Measurements from ENCODE around the gene LAGE3.

Gene LAGE3, protein sequence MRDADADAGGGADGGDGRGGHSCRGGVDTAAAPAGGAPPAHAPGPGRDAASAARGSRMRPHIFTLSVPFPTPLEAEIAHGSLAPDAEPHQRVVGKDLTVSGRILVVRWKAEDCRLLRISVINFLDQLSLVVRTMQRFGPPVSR

DNA sequence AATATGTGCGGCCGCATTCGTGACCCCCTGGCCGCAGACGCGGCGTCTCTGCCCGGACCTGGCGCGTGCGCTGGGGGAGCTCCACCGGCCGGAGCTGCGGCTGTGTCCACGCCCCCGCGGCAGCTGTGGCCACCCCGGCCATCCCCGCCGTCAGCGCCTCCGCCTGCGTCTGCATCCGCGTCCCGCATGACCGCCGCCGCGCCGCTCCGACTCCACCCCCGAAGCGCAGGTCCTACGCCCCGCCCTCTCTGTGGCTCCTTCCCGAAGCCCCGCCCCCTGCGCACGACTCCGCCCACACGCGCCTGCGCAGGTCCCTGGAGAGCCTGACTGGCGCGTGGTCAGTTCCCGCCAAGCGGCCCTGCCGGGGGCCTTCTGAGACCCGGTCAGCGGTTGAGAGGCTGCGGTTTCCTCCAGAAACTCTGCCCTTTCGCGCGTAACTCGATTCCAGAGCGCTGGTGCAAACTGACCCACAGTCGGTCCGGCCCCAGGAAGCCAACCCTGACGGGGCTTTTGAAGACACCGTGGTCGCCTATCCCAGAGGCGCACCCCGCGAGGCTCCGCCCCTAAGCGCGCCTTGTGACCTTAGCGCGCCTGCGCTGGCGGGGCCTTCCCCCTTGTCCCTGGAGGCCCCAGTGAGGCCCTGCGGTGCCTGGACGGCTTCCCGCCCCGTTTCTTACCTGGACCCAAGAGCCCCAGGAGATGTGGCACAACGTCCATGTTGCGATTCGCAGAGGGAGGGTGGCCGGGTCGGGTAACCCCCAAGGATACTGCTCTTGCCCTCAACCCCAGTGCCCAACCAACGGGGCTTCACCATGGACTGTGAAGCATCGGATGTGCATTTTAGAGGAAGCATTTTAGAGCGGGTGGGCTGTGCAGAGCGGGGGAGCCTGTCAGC, at the start of gene LAGE3:
LAGE3 (minus strand) TSS at position 554 of the 895 bp plus-strand sequence; CDS start at position 188, 366 bp downstream.
- peak within 1 kb of the TSS; percentile 51 for H3K4me3 ChIP-seq (ENCODE audit: low read depth, low read length)
- in situ Hi-C loops (cut with HindIII; ENCODE audit: low sequenced_read_pairs): no loop called here
- TF ChIP-seq, protein P1, sequence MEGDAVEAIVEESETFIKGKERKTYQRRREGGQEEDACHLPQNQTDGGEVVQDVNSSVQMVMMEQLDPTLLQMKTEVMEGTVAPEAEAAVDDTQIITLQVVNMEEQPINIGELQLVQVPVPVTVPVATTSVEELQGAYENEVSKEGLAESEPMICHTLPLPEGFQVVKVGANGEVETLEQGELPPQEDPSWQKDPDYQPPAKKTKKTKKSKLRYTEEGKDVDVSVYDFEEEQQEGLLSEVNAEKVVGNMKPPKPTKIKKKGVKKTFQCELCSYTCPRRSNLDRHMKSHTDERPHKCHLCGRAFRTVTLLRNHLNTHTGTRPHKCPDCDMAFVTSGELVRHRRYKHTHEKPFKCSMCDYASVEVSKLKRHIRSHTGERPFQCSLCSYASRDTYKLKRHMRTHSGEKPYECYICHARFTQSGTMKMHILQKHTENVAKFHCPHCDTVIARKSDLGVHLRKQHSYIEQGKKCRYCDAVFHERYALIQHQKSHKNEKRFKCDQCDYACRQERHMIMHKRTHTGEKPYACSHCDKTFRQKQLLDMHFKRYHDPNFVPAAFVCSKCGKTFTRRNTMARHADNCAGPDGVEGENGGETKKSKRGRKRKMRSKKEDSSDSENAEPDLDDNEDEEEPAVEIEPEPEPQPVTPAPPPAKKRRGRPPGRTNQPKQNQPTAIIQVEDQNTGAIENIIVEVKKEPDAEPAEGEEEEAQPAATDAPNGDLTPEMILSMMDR (IDR thresholded peaks at IDR 0.05; ENCODE audit: low read depth, low read length): no peak
- peak; percentile 88 for DNase-seq (ENCODE audit: low read depth, low spot score)

DNA sequence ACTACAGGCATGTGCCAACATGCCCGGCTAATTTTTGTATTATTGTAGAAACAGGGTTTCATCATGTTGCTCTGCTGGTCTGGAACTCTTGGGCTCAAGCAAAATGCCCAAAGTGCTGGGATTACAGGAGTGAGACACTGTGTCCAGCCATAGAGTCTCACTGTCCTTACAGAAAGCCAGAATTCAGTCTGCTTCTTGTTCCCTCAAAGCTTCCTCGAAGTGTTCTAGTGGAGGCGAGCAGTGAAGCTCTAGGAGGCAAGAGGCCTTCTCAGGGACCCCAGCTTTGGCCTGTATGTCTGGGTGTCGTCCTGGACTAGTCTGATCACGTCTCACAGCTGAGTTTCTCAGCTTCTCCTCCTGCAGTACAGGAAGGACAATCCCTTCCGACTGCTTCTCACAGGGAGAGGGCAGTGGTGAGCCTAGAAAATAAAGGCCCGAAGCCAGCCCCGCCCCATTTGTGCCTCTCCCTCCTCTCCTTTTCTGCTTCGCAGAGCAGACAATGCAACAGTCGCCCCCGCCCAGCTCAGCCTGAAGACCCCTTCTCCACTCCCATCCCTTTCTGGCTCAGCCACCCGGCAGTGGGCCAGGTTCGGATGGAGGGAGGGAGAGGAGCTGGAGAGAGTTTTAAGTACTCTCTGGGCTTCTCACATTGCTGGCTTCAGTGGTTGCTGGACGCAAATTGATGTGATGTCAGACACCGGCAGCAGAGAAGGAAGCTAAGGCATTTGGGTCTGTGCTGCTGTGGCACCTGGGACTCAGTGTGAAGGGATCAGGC, 48.0 kb upstream of the LAGE3 start:
- DNase-seq (ENCODE audit: low read depth, low spot score): peak; percentile 78
- TF ChIP-seq, protein P1 (IDR thresholded peaks at IDR 0.05; ENCODE audit: low read depth, low read length): peak; percentile 66
- in situ Hi-C loops (cut with HindIII; ENCODE audit: low sequenced_read_pairs): no loop called here
- H3K4me3 ChIP-seq (ENCODE audit: low read depth, low read length): peak overlapping the region; percentile 25

DNA sequence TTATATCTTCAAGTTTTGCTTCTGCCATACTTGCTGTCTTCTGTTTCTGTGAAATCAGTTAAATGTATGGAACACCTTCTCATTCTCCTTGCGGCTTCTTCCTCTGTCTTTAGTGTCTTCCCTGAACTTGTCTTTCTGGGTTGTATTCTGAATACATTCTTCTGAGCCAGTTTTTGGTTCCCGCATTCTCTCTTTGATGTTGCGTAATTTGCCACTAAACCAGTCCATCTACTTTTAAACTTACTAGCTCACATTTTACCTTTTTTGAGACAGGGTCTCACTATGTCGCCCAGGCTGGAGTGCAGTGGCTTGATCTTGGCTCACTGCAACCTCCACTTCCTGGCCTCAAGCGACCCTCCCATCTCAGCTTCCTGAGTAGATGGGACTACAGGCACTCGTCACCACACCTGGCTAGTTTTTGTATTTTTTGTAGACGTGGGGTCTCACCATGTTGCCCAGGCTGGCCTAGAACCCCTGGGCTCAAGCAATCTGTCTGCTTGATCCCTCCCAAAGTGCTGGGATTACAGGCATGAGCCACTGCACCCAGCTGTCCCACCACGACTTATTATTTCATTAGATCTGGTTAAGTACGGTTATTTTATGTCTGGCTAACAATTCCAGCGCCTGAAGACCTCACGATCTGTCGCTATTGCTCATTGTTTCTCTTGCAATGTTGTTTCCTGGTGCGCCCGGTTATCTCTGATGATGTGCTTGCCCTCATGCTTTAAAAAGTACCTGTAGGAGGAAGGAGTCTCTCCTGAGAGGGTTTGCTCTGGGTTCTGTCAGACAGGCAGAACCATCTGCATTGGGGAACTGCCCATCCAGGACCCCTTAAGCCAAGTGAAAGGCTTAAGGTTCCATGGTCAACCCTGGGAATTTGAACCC, 46.8 kb upstream of the LAGE3 start:
- in situ Hi-C loops (cut with HindIII; ENCODE audit: low sequenced_read_pairs): no loop called here
- TF ChIP-seq, protein P1 (IDR thresholded peaks at IDR 0.05; ENCODE audit: low read depth, low read length): no peak
- no peak for DNase-seq (ENCODE audit: low read depth, low spot score)
- no peak overlapping the region for H3K4me3 ChIP-seq (ENCODE audit: low read depth, low read length)

DNA sequence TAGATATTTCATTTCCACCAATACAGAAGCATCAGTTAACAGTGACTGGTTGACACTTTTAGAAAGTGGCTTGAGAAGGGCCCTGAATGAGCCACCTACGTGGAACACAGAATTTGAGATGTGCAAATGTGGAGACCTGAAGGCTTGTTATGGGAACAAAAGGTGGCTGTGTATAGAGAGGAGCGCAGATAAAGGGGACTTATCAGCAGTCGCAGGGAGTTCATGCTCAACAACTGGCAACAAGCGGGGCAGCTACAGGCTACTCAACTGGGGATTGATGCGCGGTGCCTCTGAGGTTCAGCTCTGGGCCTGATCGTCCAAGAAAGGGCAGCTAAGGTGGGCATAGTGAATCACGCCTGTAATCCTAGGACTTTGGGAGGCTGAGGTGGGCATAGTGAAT, 40.3 kb upstream of the LAGE3 start:
- no peak overlapping the region for H3K4me3 ChIP-seq (ENCODE audit: low read depth, low read length)
- TF ChIP-seq, protein P1 (IDR thresholded peaks at IDR 0.05; ENCODE audit: low read depth, low read length): no peak
- no peak for DNase-seq (ENCODE audit: low read depth, low spot score)
- in situ Hi-C loops (cut with HindIII; ENCODE audit: low sequenced_read_pairs): no loop called here

DNA sequence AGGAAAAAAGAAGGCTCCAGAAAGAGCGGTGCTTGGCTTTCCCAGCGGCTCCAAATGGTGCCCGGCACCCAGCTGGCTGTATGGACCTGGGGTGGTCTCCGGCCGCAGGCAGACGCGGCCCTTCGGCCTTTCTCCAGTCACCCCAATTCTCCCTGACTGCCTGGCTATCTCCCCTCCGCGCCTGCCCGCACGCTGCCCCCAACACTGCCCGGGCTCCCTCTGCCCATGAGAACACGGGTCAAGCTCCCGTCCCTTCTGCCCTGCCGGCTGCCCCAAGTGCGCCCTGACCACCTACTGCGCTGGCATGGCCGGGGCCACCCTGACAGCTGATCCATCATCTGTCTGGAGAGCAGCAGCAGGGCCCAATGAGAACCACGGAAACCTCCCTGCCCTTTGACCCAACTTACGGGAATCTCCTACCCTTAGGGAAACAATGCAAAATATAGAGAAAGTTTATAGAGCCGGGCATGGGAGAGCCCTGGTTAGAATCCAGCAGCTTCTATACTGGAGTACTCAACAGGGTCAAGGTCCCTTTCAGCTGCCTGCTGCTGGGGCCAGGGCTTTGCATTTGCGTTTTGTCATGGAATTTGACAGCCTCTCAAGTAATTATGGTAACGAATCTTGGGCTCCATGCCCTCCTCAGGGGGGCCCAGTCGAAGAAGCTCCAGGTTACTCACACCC, 38.2 kb upstream of the LAGE3 start:
- in situ Hi-C loops (cut with HindIII; ENCODE audit: low sequenced_read_pairs): no loop called here
- no peak for DNase-seq (ENCODE audit: low read depth, low spot score)
- no peak overlapping the region for H3K4me3 ChIP-seq (ENCODE audit: low read depth, low read length)
- TF ChIP-seq, protein P1 (IDR thresholded peaks at IDR 0.05; ENCODE audit: low read depth, low read length): no peak

Data from astrocyte of the spinal cord (primary cell).